ENCODE data around the gene CCDC170.

DNA sequence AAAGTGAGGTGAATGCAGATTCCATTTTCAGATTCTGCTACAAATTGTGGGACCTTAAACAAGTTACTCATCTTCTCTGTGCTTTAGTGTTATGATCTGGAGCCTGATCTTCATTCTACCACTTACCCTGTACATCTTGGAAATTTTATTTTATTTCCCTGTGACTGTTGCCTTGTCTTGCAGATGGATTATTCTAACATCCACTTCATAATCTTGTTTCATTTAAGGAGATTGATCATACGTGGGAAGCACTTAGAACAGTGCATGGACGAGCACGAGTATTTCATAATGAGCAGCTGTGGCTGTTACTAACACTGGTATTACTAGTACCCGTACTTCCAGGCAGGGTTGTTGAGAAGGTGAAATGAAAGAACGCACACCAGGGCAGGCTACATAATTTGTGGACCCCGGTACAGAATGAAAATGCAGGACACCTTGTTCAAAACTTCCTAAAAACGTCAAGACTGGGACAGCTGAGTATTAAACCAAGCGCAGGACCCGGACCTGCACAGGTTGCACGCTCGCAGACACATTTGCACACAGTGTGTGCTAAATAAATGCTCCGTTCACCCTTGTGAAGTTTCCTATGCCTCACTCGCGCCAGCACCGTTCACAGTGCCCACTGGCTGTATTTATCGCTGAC, 535 bp upstream of the CCDC170 start:
- TF ChIP-seq, protein P1, sequence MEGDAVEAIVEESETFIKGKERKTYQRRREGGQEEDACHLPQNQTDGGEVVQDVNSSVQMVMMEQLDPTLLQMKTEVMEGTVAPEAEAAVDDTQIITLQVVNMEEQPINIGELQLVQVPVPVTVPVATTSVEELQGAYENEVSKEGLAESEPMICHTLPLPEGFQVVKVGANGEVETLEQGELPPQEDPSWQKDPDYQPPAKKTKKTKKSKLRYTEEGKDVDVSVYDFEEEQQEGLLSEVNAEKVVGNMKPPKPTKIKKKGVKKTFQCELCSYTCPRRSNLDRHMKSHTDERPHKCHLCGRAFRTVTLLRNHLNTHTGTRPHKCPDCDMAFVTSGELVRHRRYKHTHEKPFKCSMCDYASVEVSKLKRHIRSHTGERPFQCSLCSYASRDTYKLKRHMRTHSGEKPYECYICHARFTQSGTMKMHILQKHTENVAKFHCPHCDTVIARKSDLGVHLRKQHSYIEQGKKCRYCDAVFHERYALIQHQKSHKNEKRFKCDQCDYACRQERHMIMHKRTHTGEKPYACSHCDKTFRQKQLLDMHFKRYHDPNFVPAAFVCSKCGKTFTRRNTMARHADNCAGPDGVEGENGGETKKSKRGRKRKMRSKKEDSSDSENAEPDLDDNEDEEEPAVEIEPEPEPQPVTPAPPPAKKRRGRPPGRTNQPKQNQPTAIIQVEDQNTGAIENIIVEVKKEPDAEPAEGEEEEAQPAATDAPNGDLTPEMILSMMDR (IDR thresholded peaks at IDR 0.05), result no peak
- no peak for TF ChIP-seq POLR2A (IDR thresholded peaks at IDR 0.05)
